H1 (cell line): ENCODE measurements around the gene PHC2. TPM values are rescaled to one million over a fixed set of nuclear protein-coding genes. Genes with fewer than 3 reads are reported as not detected.

ENCODE experiments used
- BRCA1 ChIP-seq: IDR thresholded peaks from 2 replicates; pipeline ENCODE4 v1.6.1; 2012; ENCODE audit warnings: low read depth, low read length, improper control_type of control experiment
- CBX5 ChIP-seq: fragments of 300-800, 300-1000 bp; sonication (generic); IDR thresholded peaks from 2 replicates; pipeline ENCODE4 v1.7.1; 2016; ENCODE audit warnings: antibody characterized with exemption, low read length, low read depth
- CHD7 ChIP-seq: fragments of 300-600 bp; sonication (generic); IDR thresholded peaks from 2 replicates; pipeline ENCODE4 v1.7.1; 2012; ENCODE audit warnings: low read length, moderate library complexity, mild to moderate bottlenecking, inconsistent platforms; ENCODE audit not compliant: insufficient replicate concordance
- EGR1 ChIP-seq: IDR thresholded peaks from 2 replicates; pipeline ENCODE4 v1.6.1; 2011; ENCODE audit warnings: low read depth, low read length, borderline replicate concordance
- NANOG ChIP-seq: IDR thresholded peaks from 2 replicates; pipeline ENCODE4 v1.6.1; 2011; ENCODE audit warnings: low read length, low read depth, mild to moderate bottlenecking, inconsistent platforms; ENCODE audit not compliant: insufficient read depth, poor library complexity, severe bottlenecking
- PHF8 ChIP-seq: fragments of 200-600 bp; sonication (generic); conservative IDR thresholded peaks from 2 replicates; pipeline ENCODE4 v1.7.1; 2012; ENCODE audit warnings: low read depth, mild to moderate bottlenecking, inconsistent platforms, low read length, moderate library complexity
- SIRT6 ChIP-seq: IDR thresholded peaks from one replicate; pipeline ENCODE4 v1.7.1; 2012; ENCODE audit warnings: low read length, inconsistent platforms
- SP4 ChIP-seq: IDR thresholded peaks from 2 replicates; pipeline ENCODE4 v1.6.1; 2012; ENCODE audit warnings: low read length, inconsistent platforms
- TAF7 ChIP-seq: optimal IDR thresholded peaks from 2 replicates; pipeline ENCODE3; 2011; ENCODE audit warnings: low read depth, mild to moderate bottlenecking, inconsistent platforms, low read length, moderate library complexity, borderline replicate concordance
- TCF12 ChIP-seq: IDR thresholded peaks from 2 replicates; pipeline ENCODE4 v1.6.1; 2011; ENCODE audit warnings: low read depth, mild to moderate bottlenecking, low read length
- polyA plus RNA-seq, 7 experiments: library from polyadenylated mRNA; depleted of rRNA in 3 of 7; stranded (reverse) in 5 of 7; unstranded in 2 of 7; fragments of >200 nt in 5 of 7; fragments of 200-250 nt in 2 of 7; gene quantifications; 1 replicate in 5 of 7; 2 replicates in 1 of 7; 4 replicates in 1 of 7; pipeline versions ENCODE4 v1.2.1 to v1.2.3, GENCODE V29; 2011 to 2013; ENCODE audit warnings: missing spikeins in 2 of 7, mixed read lengths in 2 of 7
- total RNA-seq: library from RNA; stranded (reverse); fragmentation: NEBNext Ultra II Directional; extraction: Animal tissue kit (Norgen Biotek cat#: 25700); gene quantifications from 2 replicates; pipeline ENCODE4 v1.2.1, GENCODE V29; 2021
- TF ChIP-seq, protein P1 (sequence below): IDR thresholded peaks from 2 replicates; pipeline ENCODE4 v1.6.1; 2012; ENCODE audit warnings: inconsistent platforms

PHC2 gene
- total and polyA plus RNA-seq, 2 of the 8 experiments (the other 6 are each of a cell fraction or from before 2014, with no cell fraction given), result 5.6 to 14.2 TPM

GRCh38 chr1:33434363-33434750, 3.5 kb upstream of the PHC2 start (continued):
- no peak for TF ChIP-seq CHD7
- TF ChIP-seq EGR1, result no peak
- TF ChIP-seq, protein P1, sequence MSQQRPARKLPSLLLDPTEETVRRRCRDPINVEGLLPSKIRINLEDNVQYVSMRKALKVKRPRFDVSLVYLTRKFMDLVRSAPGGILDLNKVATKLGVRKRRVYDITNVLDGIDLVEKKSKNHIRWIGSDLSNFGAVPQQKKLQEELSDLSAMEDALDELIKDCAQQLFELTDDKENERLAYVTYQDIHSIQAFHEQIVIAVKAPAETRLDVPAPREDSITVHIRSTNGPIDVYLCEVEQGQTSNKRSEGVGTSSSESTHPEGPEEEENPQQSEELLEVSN, result no peak
- TF ChIP-seq SIRT6, result no peak
- TF ChIP-seq NANOG, result no peak
- TF ChIP-seq PHF8, result no peak
- no peak for TF ChIP-seq SP4
- TF ChIP-seq CBX5, result no peak
- no peak for TF ChIP-seq TCF12
- no peak for TF ChIP-seq TAF7
- no peak for TF ChIP-seq BRCA1
